MCF 10A (cell line): Measurements from ENCODE around the gene EDN2. TPM values are rescaled to one million over a fixed set of nuclear protein-coding genes. Genes with fewer than 3 reads are reported as not detected.

Experiments used
- BruUV-seq: library from RNA; stranded (reverse); fragments of 400-500 nt; replicated peaks from 2 replicates; lab custom pipeline; 2021; lab: Mats Ljungman, UMichigan
- CTCF ChIA-PET: fragments of 300-600 bp; sonication (Branson Sonifier 250); formaldehyde crosslinking; extraction: SDS; loops from one replicate; lab custom pipeline; 2021; ENCODE audit warnings: antibody characterized with exemption, inconsistent platforms; lab: Yijun Ruan, JAX
- POLR2A ChIA-PET: fragments of 300-600, 350-650 bp; sonication (Branson Sonifier 250); formaldehyde crosslinking; extraction: SDS; loops from one replicate; lab custom pipeline; 2020; ENCODE audit warnings: antibody characterized with exemption, inconsistent platforms; lab: Yijun Ruan, JAX
- DNase-seq: peaks from one replicate; pipeline ENCODE4 v3.0.0-alpha.2; 2018; ENCODE audit not compliant: unreplicated experiment
- H3K27ac Mint-ChIP-seq: one replicate; pipeline ENCODE4 v1.8.0; 2022; ENCODE audit warnings: mild to moderate bottlenecking, low read depth, mixed read lengths; ENCODE audit not compliant: unreplicated experiment
- H3K27me3 Mint-ChIP-seq: one replicate; pipeline ENCODE4 v1.8.0; 2022; ENCODE audit warnings: mixed read lengths; ENCODE audit not compliant: insufficient read depth, unreplicated experiment
- H3K36me3 Mint-ChIP-seq: one replicate; pipeline ENCODE4 v1.8.0; 2022; ENCODE audit warnings: mild to moderate bottlenecking, moderate library complexity, mixed read lengths; ENCODE audit not compliant: insufficient read depth, unreplicated experiment
- H3K4me1 Mint-ChIP-seq: one replicate; pipeline ENCODE4 v1.8.0; 2022; ENCODE audit warnings: mixed read lengths; ENCODE audit not compliant: insufficient read depth, unreplicated experiment
- H3K4me3 Mint-ChIP-seq: one replicate; pipeline ENCODE4 v1.8.0; 2022; ENCODE audit warnings: mild to moderate bottlenecking, moderate library complexity, mixed read lengths; ENCODE audit not compliant: unreplicated experiment
- H3K9me3 Mint-ChIP-seq: one replicate; pipeline ENCODE4 v1.8.0; 2022; ENCODE audit warnings: mixed read lengths; ENCODE audit not compliant: unreplicated experiment
- intact Hi-C: fragments of 100-400 bp; cut with micrococcal nuclease; formaldehyde crosslinking; loops from 2 replicates; pipeline ENCODE4 v1.14.1; 2022
- total RNA-seq: library from RNA; stranded (reverse); gene quantifications from 2 replicates; pipeline ENCODE4 v1.2.3, GENCODE V29; 2022
- TF ChIP-seq, protein P1 (sequence below): fragments of 200-600 bp; IDR thresholded peaks from one replicate; pipeline ENCODE4 v1.8.0; 2022; ENCODE audit warnings: antibody characterized with exemption, mild to moderate bottlenecking; ENCODE audit not compliant: unreplicated experiment

EDN2 gene
- total RNA-seq, 1 experiment from 2014 or later = 0.58 TPM

DNA sequence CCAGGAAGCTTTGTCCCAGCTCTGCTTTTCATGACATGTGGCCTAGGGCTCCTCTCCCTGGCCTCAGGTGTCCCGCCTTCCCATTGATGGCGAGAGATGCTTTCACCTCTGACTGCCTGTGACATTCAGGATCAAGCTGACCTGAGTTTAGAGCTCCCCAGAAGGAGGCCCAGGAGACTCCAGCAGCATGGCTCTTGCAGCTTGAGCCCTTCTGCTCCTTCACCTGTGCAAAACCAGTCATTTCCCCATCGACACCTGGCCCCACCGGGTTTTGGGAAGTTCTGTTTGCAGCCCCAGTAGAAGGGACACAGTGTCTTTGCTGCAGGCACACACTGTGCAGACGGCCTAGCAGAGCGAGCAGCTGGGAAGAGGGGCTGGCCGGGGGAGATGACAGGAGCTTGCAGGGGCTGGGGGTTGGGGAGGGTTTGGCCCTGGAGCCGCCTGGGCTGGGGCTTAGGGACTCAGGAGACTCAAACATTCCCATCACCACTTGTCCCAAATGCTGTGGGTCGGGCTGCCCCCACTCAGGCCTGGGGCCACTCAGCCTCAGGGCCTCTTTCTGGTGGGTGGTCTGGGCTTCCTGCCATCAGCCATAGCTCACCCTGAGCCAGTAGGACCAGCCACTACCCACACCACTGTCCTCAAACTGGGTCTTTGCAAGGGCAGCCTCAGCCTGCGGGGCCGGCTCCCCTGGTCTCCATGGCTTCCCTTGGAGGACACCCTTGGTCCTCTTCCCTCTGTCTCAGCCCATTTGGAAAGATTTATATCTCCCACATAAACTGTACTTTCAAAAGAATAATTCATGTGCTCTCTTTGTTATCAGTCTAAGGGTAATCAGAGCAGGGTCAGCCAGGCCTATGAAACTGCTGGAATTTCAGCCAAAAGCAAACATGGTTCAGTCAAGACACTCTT is 3.8 kb upstream of the EDN2 start:
- POLR2A ChIA-PET = interaction anchor here (0.6 kb wide), 1 partner anchor 794 kb away, joined by 3 read pairs; no protein-coding TSS in a partner anchor

DNA sequence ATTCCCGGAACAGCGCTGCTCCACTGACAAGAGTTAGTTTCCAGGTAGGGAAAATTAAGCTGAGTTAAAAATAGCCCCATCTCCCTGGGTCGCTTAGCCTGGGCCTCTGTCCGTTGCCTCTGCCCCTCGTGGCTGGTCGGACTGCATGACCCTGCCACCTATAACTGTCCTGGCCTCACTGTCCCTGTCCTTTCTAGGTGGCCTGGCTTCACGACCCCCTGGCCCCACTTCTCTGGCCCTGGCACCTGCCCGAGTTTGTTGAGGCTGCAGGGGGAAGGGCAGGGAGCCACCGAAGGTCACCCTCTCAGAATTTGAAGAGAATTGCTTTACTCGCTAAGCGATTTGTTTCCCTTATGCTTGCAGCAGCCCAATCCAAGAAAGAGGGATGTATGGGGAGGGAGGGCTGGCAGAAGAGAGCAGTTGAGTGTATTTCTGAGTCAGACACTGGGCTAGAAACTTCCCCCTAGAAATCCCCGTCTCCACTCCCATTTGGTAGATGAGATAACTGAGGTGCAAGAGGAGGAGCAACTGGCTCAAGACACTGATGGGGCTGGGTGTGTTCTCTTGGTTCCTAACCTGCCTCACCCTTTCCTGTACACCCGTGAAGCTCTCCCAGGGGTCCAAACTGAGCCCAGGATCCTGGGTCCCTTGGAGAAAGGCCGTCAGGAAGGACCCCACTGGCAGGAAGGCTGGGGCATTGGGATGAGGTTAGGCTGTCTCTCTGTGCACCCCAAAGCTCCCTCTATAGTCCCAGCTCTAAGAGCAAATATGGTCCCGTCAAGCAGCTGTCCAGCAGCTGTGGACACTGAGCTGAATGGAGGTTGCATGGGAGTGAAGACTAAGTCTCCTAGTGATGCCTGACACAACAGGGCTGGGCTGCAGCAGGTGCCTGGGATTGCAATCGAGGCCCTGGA is 2.9 kb upstream of the EDN2 start:
- H3K9me3 Mint-ChIP-seq = peaks cover 11% of the 10 kb centered on the region
- ChIA-PET POLR2A (interaction anchor here (0.6 kb wide), 1 partner anchor 793 kb away, joined by 3 read pairs; no protein-coding TSS in a partner anchor), CTCF (interaction anchor here (0.8 to 1.1 kb wide), 2 partner anchors 12 to 28 kb away, joined by 3 read pairs; no protein-coding TSS in a partner anchor)
- intact Hi-C loops = no loop called here
- H3K4me3 Mint-ChIP-seq = no peak overlapping the region
- H3K4me1 Mint-ChIP-seq = peaks cover 37% of the 10 kb centered on the region
- TF ChIP-seq, protein P1, sequence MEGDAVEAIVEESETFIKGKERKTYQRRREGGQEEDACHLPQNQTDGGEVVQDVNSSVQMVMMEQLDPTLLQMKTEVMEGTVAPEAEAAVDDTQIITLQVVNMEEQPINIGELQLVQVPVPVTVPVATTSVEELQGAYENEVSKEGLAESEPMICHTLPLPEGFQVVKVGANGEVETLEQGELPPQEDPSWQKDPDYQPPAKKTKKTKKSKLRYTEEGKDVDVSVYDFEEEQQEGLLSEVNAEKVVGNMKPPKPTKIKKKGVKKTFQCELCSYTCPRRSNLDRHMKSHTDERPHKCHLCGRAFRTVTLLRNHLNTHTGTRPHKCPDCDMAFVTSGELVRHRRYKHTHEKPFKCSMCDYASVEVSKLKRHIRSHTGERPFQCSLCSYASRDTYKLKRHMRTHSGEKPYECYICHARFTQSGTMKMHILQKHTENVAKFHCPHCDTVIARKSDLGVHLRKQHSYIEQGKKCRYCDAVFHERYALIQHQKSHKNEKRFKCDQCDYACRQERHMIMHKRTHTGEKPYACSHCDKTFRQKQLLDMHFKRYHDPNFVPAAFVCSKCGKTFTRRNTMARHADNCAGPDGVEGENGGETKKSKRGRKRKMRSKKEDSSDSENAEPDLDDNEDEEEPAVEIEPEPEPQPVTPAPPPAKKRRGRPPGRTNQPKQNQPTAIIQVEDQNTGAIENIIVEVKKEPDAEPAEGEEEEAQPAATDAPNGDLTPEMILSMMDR = no peak
- no peaks in the 10 kb centered on the region for H3K27me3 Mint-ChIP-seq
- no peak for DNase-seq
- no TSS peak for BruUV-seq
- no peaks in the 10 kb centered on the region for H3K36me3 Mint-ChIP-seq
- H3K27ac Mint-ChIP-seq = no peak overlapping the region

More for the DNA sequence above, 3.8 kb upstream of the EDN2 start:
- Mint-ChIP-seq H3K36me3 (no peaks in the 10 kb centered on the region), H3K27me3 (no peaks in the 10 kb centered on the region), H3K4me3 (no peak overlapping the region), H3K9me3 (peaks cover 11% of the 10 kb centered on the region), H3K27ac (no peak overlapping the region), H3K4me1 (peaks cover 36% of the 10 kb centered on the region)
- no TSS peak for BruUV-seq
- intact Hi-C loops = no loop called here
- CTCF ChIA-PET = interaction anchor here (0.8 to 1.1 kb wide), 2 partner anchors 11 to 28 kb away, joined by 3 read pairs; no protein-coding TSS in a partner anchor
- DNase-seq = no peak
- TF ChIP-seq, protein P1 = no peak

DNA sequence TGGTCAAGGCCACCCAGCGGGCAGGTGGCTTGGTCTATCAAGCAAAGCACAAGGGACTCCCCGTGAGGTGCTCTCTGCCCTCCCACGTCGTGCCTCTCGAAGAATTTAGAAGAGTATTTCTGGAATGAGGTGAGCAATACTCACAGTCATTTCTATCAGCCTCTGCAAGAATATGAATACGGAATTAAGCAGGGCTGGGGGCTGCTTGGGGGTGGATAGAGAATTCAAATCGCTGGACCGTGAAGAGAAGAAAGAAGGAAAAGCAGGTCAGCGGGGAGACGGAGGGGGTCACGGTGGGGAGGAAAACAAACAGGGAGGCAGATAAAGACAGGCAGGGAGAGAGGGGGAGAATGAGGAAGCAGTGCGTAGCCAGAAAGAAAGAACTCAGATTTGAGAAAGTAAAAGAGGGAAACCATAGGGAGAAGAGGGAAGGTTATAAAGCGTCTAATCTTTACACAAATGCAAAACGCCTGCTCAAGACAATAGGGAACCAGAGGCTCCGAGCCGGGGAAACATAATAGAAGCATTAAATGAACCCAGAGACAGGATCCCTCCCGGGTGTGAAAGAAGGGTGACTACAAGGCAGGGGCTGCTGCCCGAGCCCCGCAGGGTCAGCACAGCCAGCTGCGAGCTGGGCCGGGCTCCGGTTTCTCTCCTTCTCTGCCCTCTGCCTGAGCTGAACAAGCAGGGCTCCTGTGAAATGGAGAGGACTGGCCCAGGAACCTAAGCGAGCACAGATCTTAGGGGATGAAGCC is 2.1 kb upstream of the EDN2 start:
- TF ChIP-seq, protein P1 = no peak
- Mint-ChIP-seq H3K36me3 (no peaks in the 10 kb centered on the region), H3K27ac (no peak overlapping the region), H3K9me3 (peaks cover 11% of the 10 kb centered on the region), H3K4me1 (peaks cover 40% of the 10 kb centered on the region), H3K27me3 (no peaks in the 10 kb centered on the region), H3K4me3 (no peak overlapping the region)
- intact Hi-C loops = no loop called here
- ChIA-PET POLR2A (interaction anchor here (1.1 to 7.1 kb wide), 2 partner anchors 8 to 68 kb away, joined by 3 to 87 read pairs; no protein-coding TSS in a partner anchor), CTCF (no interaction called here)
- no peak for DNase-seq
- BruUV-seq = no TSS peak
